ENCODE data around the gene FAM53A.

FAM53A gene

GRCh38 chr4:1656986-1657385, 27.1 kb downstream of the FAM53A start:
- no peak for TF ChIP-seq CTCF (IDR thresholded peaks at IDR 0.05; ENCODE audit: borderline replicate concordance, insufficient read depth, low read depth, low read length)

GRCh38 chr4:1656132-1656531, 28.0 kb downstream of the FAM53A start:
- no peak overlapping the region for H3K4me3 ChIP-seq (ENCODE audit: low read depth, low read length)
- TF ChIP-seq CTCF (IDR thresholded peaks at IDR 0.05; ENCODE audit: borderline replicate concordance, insufficient read depth, low read depth, low read length), result no peak

More at GRCh38 chr4:1656986-1657385, 27.1 kb downstream of the FAM53A start:
- no peak overlapping the region for H3K4me3 ChIP-seq (ENCODE audit: low read depth, low read length)

DNA sequence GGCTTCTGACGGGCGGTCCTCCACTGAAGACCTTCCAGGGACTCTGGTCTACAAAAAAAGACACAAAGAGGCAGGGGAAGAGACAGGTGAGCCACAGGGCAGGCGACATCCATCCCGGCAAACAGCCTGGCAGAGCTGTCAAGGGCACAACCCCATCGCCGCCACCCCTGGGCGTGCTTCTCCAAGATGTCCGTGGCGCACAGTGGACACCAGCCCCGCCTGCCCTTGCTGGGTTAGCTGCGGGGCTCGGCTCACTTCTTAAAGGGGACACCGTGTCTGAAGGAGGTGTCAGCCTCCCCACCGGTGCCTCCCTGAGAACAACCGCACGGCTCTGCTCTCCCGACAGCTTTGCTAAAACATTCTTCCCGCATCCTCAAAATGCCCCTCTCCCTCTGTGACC, 28.4 kb downstream of the FAM53A start:
- no peak for TF ChIP-seq CTCF (IDR thresholded peaks at IDR 0.05; ENCODE audit: borderline replicate concordance, insufficient read depth, low read depth, low read length)
- no peak overlapping the region for H3K4me3 ChIP-seq (ENCODE audit: low read depth, low read length)

DNA sequence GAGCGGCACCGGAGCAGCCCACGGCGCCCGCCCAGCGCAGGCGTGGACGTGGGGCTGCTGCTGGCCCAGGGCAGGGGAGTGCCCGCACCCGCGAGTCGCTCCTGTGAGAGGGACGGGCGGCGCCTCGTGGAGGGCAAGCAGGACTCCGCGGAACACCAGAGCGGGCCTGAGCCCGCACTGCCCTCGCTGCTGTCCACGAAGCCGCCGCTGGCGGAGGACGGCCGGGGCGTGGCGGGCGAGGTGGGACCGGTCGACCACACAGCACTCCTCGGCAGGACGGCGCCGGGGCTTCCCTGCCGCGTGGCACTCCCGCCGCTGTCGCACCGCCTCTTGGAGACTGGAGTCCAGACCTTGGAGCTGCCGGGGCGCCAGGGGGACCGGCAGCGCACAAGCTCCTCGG, 29.0 kb downstream of the FAM53A start:
- H3K4me3 ChIP-seq (ENCODE audit: low read depth, low read length), result no peak overlapping the region
- no peak for TF ChIP-seq CTCF (IDR thresholded peaks at IDR 0.05; ENCODE audit: borderline replicate concordance, insufficient read depth, low read depth, low read length)

- H3K4me3 ChIP-seq (ENCODE audit: low read depth, low read length), result no peak overlapping the region
- no peak for TF ChIP-seq CTCF (IDR thresholded peaks at IDR 0.05; ENCODE audit: borderline replicate concordance, insufficient read depth, low read depth, low read length)
These were observed 29.7 kb downstream of the FAM53A start for GRCh38 chr4:1654216-1654955.

- H3K4me3 ChIP-seq (ENCODE audit: low read depth, low read length), result no peak overlapping the region
- no peak for TF ChIP-seq CTCF (IDR thresholded peaks at IDR 0.05; ENCODE audit: borderline replicate concordance, insufficient read depth, low read depth, low read length)
These were observed 30.3 kb downstream of the FAM53A start for GRCh38 chr4:1653776-1654175.

- no peak for TF ChIP-seq CTCF (IDR thresholded peaks at IDR 0.05; ENCODE audit: borderline replicate concordance, insufficient read depth, low read depth, low read length)
- H3K4me3 ChIP-seq (ENCODE audit: low read depth, low read length), result no peak overlapping the region
These were observed 32.0 kb downstream of the FAM53A start for GRCh38 chr4:1652088-1652487.

Data from GM12875 (cell line).